ENCODE results near the gene KATNAL1.
"Not testable (repeated sequence)": the region's sequence is repeated elsewhere in the genome, so short reads cannot be mapped to it uniquely, and the experiment has no call there.

Gene KATNAL1

DNA sequence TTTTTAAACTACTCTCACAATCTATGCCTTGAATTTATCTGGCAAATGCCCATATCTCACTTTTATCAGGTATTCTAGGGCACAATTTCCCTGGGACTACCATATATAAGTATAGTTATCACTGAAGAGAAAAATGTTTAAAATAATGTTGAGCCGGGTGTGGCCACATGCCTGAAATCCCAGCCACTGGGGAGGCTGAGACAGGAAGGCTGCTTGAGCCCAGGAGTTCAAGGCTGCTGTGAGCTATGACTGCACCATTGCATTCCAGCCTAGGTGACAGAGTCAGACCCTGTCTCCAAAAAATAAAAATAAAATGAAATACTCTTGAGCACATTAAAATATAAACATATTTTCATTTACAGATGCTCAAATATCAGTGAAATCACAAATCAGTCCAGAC lies 4.1 kb downstream of the KATNAL1 start:
- Histone ChIP-seq H3K27ac (no peak overlapping the region), H3K4me3 (no peak overlapping the region)

- Histone ChIP-seq H3K4me3 (no peak overlapping the region), H3K27ac (no peak overlapping the region)
These were observed 5.5 kb downstream of the KATNAL1 start for GRCh38 chr13:30301827-30302226.

GRCh38 chr13:30300596-30300995 lies 6.8 kb downstream of the KATNAL1 start:
- no peak overlapping the region for H3K4me3 ChIP-seq
- H3K27ac ChIP-seq, result no peak overlapping the region

DNA sequence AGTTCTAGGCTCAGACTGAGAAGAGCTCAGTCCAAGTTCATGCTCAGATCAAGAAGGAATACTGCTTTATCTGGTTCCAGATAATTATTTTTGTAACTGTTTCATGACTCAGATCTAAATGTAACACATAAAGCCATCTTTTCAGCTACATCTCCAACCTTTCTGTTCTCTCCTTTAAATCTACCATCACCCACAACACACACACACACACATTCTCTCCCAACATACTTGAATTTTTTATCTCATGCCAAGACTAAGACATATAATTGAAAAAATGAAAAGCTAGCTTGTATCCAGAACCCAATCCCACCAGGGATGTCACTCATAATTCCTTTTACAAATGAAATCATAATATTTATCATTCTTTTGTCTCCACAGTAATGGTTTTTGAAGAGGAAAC lies 7.6 kb downstream of the KATNAL1 start:
- no peak overlapping the region for H3K27ac ChIP-seq
- no peak overlapping the region for H3K4me3 ChIP-seq

- no peak overlapping the region for H3K27ac ChIP-seq
- H3K4me3 ChIP-seq, result no peak overlapping the region
These were observed 12.2 kb downstream of the KATNAL1 start for GRCh38 chr13:30295116-30295515.

GRCh38 chr13:30294004-30294403 lies 13.3 kb downstream of the KATNAL1 start:
- H3K27ac ChIP-seq, result no peak overlapping the region
- H3K4me3 ChIP-seq, result no peak overlapping the region

GRCh38 chr13:30292325-30292724 lies 15.0 kb downstream of the KATNAL1 start:
- Histone ChIP-seq H3K4me3 (no peak overlapping the region), H3K27ac (no peak overlapping the region)

DNA sequence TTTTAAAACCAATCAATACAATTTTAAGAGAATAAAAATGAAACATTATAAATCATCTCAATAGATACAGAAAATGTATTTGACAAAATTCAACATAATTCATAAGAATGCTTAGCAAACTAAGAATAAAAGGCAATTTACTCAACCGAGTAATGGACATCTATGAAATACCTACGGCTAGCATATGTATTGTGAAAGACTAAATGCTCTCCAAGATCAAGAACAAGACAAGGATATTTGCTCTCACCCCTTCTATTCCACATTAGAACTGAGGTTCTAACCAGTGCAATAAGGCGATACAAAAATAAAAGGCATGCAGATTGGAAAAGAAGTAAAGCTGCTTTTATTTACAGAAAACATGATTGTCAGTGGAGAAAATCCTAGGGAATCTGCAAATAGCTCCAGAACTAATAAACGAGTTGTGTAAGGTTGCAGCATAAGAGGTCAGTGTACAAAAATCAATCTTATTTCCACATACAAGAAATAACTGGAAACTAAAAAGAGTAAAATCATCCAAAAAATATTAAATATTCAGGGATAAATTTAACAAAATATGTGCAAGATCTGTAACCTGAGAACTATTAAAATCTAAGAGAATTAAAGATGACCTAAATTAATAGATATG lies 16.4 kb downstream of the KATNAL1 start:
- H3K4me3 ChIP-seq, result no peak overlapping the region
- H3K27ac ChIP-seq, result no peak overlapping the region

- H3K27ac ChIP-seq, result no peak overlapping the region
- H3K4me3 ChIP-seq, result no peak overlapping the region
These were observed 17.8 kb downstream of the KATNAL1 start for GRCh38 chr13:30289533-30289932.

DNA sequence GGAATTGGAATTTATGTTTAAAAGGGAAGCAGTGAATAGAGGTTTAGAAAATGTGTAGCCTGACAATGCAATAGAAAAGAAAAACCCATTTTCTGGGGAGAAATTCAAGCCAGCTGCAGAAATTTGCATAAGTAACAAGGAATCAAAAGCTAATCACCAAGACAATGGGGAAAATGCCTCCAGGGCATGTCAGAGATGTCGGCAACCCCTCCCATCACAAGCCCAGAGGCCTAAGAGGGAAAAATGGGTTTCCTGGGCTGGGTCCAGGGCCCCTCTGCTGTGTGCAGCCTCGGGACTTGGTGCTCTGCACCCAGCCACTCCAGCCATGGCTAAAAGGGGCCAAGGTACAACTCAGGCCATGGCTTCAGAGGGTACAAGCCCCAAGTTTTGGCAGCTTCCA lies 21.3 kb downstream of the KATNAL1 start:
- not testable (repeated sequence) for H3K27ac ChIP-seq, H3K4me3 ChIP-seq

- no peak overlapping the region for H3K4me3 ChIP-seq
- no peak overlapping the region for H3K27ac ChIP-seq
These were observed 31.2 kb downstream of the KATNAL1 start for GRCh38 chr13:30276178-30276577.

GRCh38 chr13:30274083-30274482 lies 33.3 kb downstream of the KATNAL1 start:
- no peak overlapping the region for H3K27ac ChIP-seq
- no peak overlapping the region for H3K4me3 ChIP-seq

- not testable (repeated sequence) for H3K27ac ChIP-seq, H3K4me3 ChIP-seq
These were observed 37.3 kb downstream of the KATNAL1 start for GRCh38 chr13:30270035-30270434.

- no peak overlapping the region for H3K4me3 ChIP-seq
- no peak overlapping the region for H3K27ac ChIP-seq
These were observed 38.7 kb downstream of the KATNAL1 start for GRCh38 chr13:30268673-30269072.

- no peak overlapping the region for H3K27ac ChIP-seq
- H3K4me3 ChIP-seq, result no peak overlapping the region
These were observed 40.6 kb downstream of the KATNAL1 start for GRCh38 chr13:30266756-30267155.

DNA sequence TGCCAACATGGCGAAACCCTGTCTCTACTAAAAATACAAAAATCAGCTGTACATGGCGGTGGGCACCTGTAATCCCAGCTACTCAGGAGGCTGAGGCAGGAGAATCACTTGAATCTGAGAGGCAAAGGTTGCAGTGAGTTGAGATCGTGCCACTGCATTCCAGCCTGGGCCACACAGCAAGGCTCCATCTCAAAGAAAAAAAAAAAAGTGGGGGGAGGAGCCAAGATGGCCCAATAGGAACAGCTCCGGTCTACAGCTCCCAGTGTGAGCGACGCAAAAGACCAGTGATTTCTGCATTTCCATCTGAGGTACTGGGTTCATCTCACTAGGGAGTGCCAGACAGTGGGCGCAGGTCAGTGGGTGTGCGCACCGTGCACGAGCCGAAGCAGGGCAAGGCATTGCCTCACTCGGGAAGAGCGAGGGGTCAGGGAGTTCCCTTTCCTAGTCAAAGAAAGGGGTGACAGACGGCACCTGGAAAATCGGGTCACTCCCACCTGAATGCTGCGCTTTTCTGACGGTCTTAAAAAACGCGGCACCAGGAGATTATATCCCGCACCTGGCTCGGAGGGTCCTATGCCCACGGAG lies 48.1 kb downstream of the KATNAL1 start:
- not testable (repeated sequence) for H3K27ac ChIP-seq

GRCh38 chr13:30257468-30258099 lies 49.8 kb downstream of the KATNAL1 start:
- H3K27ac ChIP-seq, result no peak overlapping the region

More for the DNA sequence above, 48.1 kb downstream of the KATNAL1 start:
- not testable (repeated sequence) for H3K4me3 ChIP-seq

GRCh38 chr13:30256713-30257467 lies 50.5 kb downstream of the KATNAL1 start:
- no peak overlapping the region for H3K4me3 ChIP-seq
- no peak overlapping the region for H3K27ac ChIP-seq

More at GRCh38 chr13:30257468-30258099, 49.8 kb downstream of the KATNAL1 start:
- no peak overlapping the region for H3K4me3 ChIP-seq

GRCh38 chr13:30255696-30256095 lies 51.7 kb downstream of the KATNAL1 start:
- Histone ChIP-seq H3K4me3 (no peak overlapping the region), H3K27ac (no peak overlapping the region)

DNA sequence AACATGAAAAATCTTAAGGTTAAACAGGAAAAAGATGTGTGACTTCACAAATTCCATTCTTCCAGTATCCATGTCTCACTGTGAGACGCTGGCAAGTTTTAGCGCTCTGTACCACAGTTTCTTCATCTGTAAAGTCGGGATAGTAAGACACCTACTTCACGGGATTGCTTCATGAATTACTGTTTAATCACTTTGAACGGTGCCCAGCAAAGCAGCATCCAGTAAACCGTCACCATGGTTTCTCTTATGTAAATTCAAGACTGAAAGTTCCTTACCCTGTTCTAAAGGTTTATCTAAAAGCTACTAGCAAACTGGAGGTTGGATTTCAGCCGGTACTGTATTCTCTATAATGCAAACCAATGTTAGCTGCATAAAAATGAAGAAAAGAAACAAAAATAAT lies 53.5 kb downstream of the KATNAL1 start:
- H3K27ac ChIP-seq, result no peak overlapping the region
- no peak overlapping the region for H3K4me3 ChIP-seq

DNA sequence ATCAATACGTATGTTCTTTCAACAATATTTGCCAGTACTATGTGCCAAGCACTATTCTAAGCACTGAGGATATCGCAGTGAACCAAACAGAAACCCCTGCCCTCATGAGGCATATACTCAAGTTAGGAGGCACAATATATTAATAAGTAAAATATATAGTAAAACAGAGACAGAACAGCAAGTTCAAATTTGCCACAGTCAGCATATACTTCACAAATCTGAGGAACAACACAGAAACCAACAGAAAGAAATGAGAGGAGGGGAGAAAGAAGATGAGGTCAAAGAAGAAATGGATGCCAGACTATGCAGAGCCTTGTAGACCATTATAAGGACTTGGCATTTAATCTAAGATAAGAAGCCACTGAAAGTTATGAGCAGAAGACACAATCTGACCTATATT lies 59.9 kb downstream of the KATNAL1 start:
- Histone ChIP-seq H3K27ac (no peak overlapping the region), H3K4me3 (no peak overlapping the region)
